ENCODE measurements around the gene NOA1. TPM values are rescaled to one million over a fixed set of nuclear protein-coding genes. Genes with fewer than 3 reads are reported as not detected.

NOA1 gene
- total RNA-seq, 1 donor, result 32.9 TPM

GRCh38 chr4:56986952-56987351 lies 9.5 kb upstream of the NOA1 start:
- H4K20me1 ChIP-seq (ENCODE audit: insufficient read depth, low read length), result peaks cover 40% of the 10 kb centered on the region
- no peaks in the 10 kb centered on the region for H3K4me1 ChIP-seq (ENCODE audit: insufficient read depth, low read length)
- DNase-seq (ENCODE audit: insufficient read length, low spot score, missing footprints), result peak; percentile 48
- no peak overlapping the region for H2AFZ ChIP-seq (ENCODE audit: low read length)
- no peaks in the 10 kb centered on the region for H3K27me3 ChIP-seq (ENCODE audit: insufficient read depth, low read length)
- no peak overlapping the region for H3K27ac ChIP-seq (ENCODE audit: low read depth, low read length)
- no peak overlapping the region for H3K4me2 ChIP-seq (ENCODE audit: insufficient read depth, low read length)
- peaks cover 96% of the 10 kb centered on the region for H3K79me2 ChIP-seq (ENCODE audit: insufficient read depth, low read length)
- TF ChIP-seq CTCF (IDR thresholded peaks at IDR 0.05; ENCODE audit: extremely low read depth, low read depth, low read length), result no peak
- H3K9me3 ChIP-seq (ENCODE audit: low read depth, low read length), result no peaks in the 10 kb centered on the region
- H3K4me3 ChIP-seq (ENCODE audit: insufficient read depth, low read length), result no peak overlapping the region
- peaks cover 44% of the 10 kb centered on the region for H3K36me3 ChIP-seq (ENCODE audit: insufficient read depth, low read length)

DNA sequence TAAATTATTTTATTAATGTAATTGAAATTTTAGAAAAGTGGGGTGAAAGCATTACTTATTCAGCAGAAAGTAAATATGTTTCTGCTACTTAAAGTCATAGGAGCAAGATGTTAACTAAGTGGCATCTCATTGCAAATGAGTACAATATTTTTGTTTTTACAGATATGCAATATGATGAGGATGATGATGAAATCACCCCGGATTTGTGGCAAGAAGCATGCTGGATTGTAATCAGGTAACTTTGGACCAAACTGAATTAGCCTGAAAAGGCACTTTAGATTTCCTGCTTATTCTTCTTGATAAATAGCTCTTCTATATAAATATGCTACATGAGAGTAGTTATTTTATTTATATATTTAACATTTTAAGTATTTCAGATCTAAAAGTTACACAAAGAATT lies 8.8 kb upstream of the NOA1 start:
- no peak overlapping the region for H3K27ac ChIP-seq (ENCODE audit: low read depth, low read length)
- no peaks in the 10 kb centered on the region for H3K9me3 ChIP-seq (ENCODE audit: low read depth, low read length)
- peaks cover 96% of the 10 kb centered on the region for H3K79me2 ChIP-seq (ENCODE audit: insufficient read depth, low read length)
- no peak overlapping the region for H3K4me2 ChIP-seq (ENCODE audit: insufficient read depth, low read length)
- TF ChIP-seq CTCF (IDR thresholded peaks at IDR 0.05; ENCODE audit: extremely low read depth, low read depth, low read length), result no peak
- DNase-seq (ENCODE audit: insufficient read length, low spot score, missing footprints), result peak; percentile 52
- H4K20me1 ChIP-seq (ENCODE audit: insufficient read depth, low read length), result peaks cover 46% of the 10 kb centered on the region
- H3K4me3 ChIP-seq (ENCODE audit: insufficient read depth, low read length), result no peak overlapping the region
- peaks cover 41% of the 10 kb centered on the region for H3K36me3 ChIP-seq (ENCODE audit: insufficient read depth, low read length)
- H3K4me1 ChIP-seq (ENCODE audit: insufficient read depth, low read length), result peaks cover 3% of the 10 kb centered on the region
- H2AFZ ChIP-seq (ENCODE audit: low read length), result no peak overlapping the region
- no peaks in the 10 kb centered on the region for H3K27me3 ChIP-seq (ENCODE audit: insufficient read depth, low read length)

GRCh38 chr4:56981795-56982201 lies 4.4 kb upstream of the NOA1 start:
- no peak overlapping the region for H3K4me3 ChIP-seq (ENCODE audit: insufficient read depth, low read length)
- peaks cover 17% of the 10 kb centered on the region for H3K4me1 ChIP-seq (ENCODE audit: insufficient read depth, low read length)
- no peak overlapping the region for H2AFZ ChIP-seq (ENCODE audit: low read length)
- H3K27ac ChIP-seq (ENCODE audit: low read depth, low read length), result peak overlapping the region; percentile 66
- peak overlapping the region; percentile 92 for H3K4me2 ChIP-seq (ENCODE audit: insufficient read depth, low read length)
- no peaks in the 10 kb centered on the region for H3K9me3 ChIP-seq (ENCODE audit: low read depth, low read length)
- TF ChIP-seq CTCF (IDR thresholded peaks at IDR 0.05; ENCODE audit: extremely low read depth, low read depth, low read length), result no peak
- H4K20me1 ChIP-seq (ENCODE audit: insufficient read depth, low read length), result peaks cover 49% of the 10 kb centered on the region
- H3K79me2 ChIP-seq (ENCODE audit: insufficient read depth, low read length), result peaks cover 85% of the 10 kb centered on the region
- DNase-seq (ENCODE audit: insufficient read length, low spot score, missing footprints), result peak; percentile 80
- peaks cover 9% of the 10 kb centered on the region for H3K36me3 ChIP-seq (ENCODE audit: insufficient read depth, low read length)
- H3K27me3 ChIP-seq (ENCODE audit: insufficient read depth, low read length), result no peaks in the 10 kb centered on the region

DNA sequence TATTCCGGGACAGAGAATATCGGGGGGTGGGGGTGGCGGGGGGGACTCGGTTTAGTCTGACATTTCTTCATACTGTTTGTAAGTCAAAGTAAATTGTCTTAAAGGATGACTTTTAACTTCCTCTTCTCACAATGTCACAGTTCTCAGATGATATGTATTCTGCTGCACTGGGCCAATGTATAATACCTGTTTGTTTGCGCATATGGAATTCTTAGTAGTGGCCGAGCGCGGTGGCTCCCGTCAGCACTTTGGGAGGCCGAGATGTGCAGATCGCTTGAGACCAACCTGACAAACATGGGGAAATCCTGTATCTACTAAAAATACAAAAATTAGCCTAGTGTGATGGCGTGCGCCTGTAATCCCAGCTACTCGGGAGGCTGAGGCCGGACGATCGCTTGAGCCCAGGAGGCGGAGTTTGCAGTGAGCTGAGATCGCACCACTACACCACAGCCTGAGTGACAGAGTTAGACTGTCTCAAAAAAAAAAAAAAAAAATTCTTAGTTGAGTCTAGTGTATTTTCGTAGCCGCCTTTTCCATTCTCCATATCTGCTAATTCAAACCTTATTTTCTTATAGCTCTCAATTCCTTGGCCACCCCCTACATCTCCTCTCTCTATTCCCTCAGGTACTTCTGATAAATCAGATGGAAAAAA lies 2.1 kb upstream of the NOA1 start:
- Histone ChIP-seq H2AFZ (ENCODE audit: low read length) (peak overlapping the region; percentile 36), H3K4me2 (ENCODE audit: insufficient read depth, low read length) (peak overlapping the region; percentile 92), H3K79me2 (ENCODE audit: insufficient read depth, low read length) (peaks cover 85% of the 10 kb centered on the region), H3K27ac (ENCODE audit: low read depth, low read length) (peak overlapping the region; percentile 94), H3K9me3 (ENCODE audit: low read depth, low read length) (no peaks in the 10 kb centered on the region), H3K36me3 (ENCODE audit: insufficient read depth, low read length) (no peaks in the 10 kb centered on the region), H3K4me3 (ENCODE audit: insufficient read depth, low read length) (peak overlapping the region; percentile 93), H4K20me1 (ENCODE audit: insufficient read depth, low read length) (peaks cover 52% of the 10 kb centered on the region), H3K4me1 (ENCODE audit: insufficient read depth, low read length) (peaks cover 17% of the 10 kb centered on the region), H3K27me3 (ENCODE audit: insufficient read depth, low read length) (no peaks in the 10 kb centered on the region)
- DNase-seq (ENCODE audit: insufficient read length, low spot score, missing footprints), result no peak
- no peak for TF ChIP-seq CTCF (IDR thresholded peaks at IDR 0.05; ENCODE audit: extremely low read depth, low read depth, low read length)
